Prostate gland (tissue), 2 donors: ENCODE data around the gene ZNF285. TPM values are rescaled to one million over a fixed set of nuclear protein-coding genes. Genes with fewer than 3 reads are reported as not detected.
"Not testable (repeated sequence)": the region's sequence is repeated elsewhere in the genome, so short reads cannot be mapped to it uniquely, and the experiment has no call there.

ENCODE experiments used
- DNase-seq: peaks from one replicate; pipeline ENCODE4 v3.0.0-alpha.2; 2019; ENCODE audit warnings: low spot score
- H3K27ac ChIP-seq, 2 donors: fragments of 200-600 bp; sonication (generic); 2 replicates each; pipeline ENCODE4 v1.5.1; 2017 to 2019
- H3K27me3 ChIP-seq: fragments of 200-600 bp; sonication (generic); replicated peaks from 2 replicates; pipeline ENCODE4 v1.5.1; 2019; ENCODE audit not compliant: insufficient read depth
- H3K36me3 ChIP-seq, 2 donors: fragments of 200-600 bp; sonication (generic); 1 replicate in 1 of 2; 2 replicates in 1 of 2; pipeline versions ENCODE4 v1.5.1 to v1.8.1; 2017 to 2019
- H3K4me1 ChIP-seq: fragments of 200-600 bp; sonication (generic); replicated peaks from 2 replicates; pipeline ENCODE4 v1.5.1; 2019
- H3K4me3 ChIP-seq, 2 donors: fragments of 200-600 bp; sonication (generic); 2 replicates each; pipeline ENCODE4 v1.5.1; 2017 to 2019
- H3K9me3 ChIP-seq: fragments of 200-600 bp; sonication (generic); 2 replicates; pipeline ENCODE4 v1.5.1; 2017
- CTCF ChIP-seq, 4 experiments: fragments of 200-600 bp in 2 of 4; fragments of 450-650 bp in 2 of 4; sonication (generic) in 2 of 4; IDR thresholded peaks; 1 replicate in 3 of 4; 2 replicates in 1 of 4; pipeline ENCODE4 v1.5.1; 2016 to 2019; ENCODE audit warnings: antibody characterized with exemption in 4 of 4, mild to moderate bottlenecking in 2 of 4, moderate library complexity in 2 of 4
- POLR2A ChIP-seq: fragments of 450-650 bp; IDR thresholded peaks from one replicate; pipeline ENCODE4 v1.6.1; 2016; ENCODE audit warnings: antibody characterized with exemption, mild to moderate bottlenecking
- POLR2AphosphoS5 ChIP-seq: sonication (generic); formaldehyde crosslinking; IDR thresholded peaks from one replicate; pipeline ENCODE4 v1.6.1; 2017; ENCODE audit warnings: antibody characterized with exemption
- WGBS: methylation state at CpG from one replicate; pipeline ENCODE4 v1.1.5; 2018; 5-methylcytosine and 5-hydroxymethylcytosine counted together
- intact Hi-C: fragments of 100-400 bp; cut with DNase I; formaldehyde crosslinking; loops from one replicate; pipeline ENCODE4 v1.14.2; 2022
- total RNA-seq, 2 donors: library from RNA; depleted of rRNA; stranded (reverse); fragments of >200 nt; gene quantifications; one replicate each; pipeline ENCODE4 v1.1.0, GENCODE V29; 2016

The ZNF285 gene
- total RNA-seq, 2 donors from 2014 or later = 2.3 to 5.4 TPM

GRCh38 chr19:44356383-44357111 is 44.9 kb downstream of the ZNF285 start, which contains the start of gene ZNF112:
ZNF112 (minus strand) TSS chr19:44356680; CDS start chr19:44340539, 16,141 bp downstream.
- 2% methylated on average over 38 of the region's 38 CpGs for WGBS
- H3K4me1 ChIP-seq = no peaks in the 10 kb centered on the region
- peak within 1 kb of the TSS; percentile 54 to 62 for H3K27ac ChIP-seq
- intact Hi-C loops = no loop called here
- no peaks in the 10 kb centered on the region for H3K27me3 ChIP-seq
- H3K36me3 ChIP-seq = no peaks in the 10 kb centered on the region
- TF ChIP-seq POLR2A (no peak), CTCF (IDR thresholded peaks at IDR 0.05) (no peak), POLR2AphosphoS5 (peak; percentile 91)
- DNase-seq = peak; percentile 95
- H3K9me3 ChIP-seq = no peaks in the 10 kb centered on the region
- H3K4me3 ChIP-seq = peak within 1 kb of the TSS; percentile 39 to 52

GRCh38 chr19:44346556-44346955 is 54.9 kb downstream of the ZNF285 start:
- intact Hi-C loops = no loop called here
- no peak overlapping the region for H3K4me3 ChIP-seq
- no peaks in the 10 kb centered on the region for H3K9me3 ChIP-seq
- no peak for DNase-seq
- H3K4me1 ChIP-seq = no peaks in the 10 kb centered on the region
- 85% methylated on average over 4 of the region's 4 CpGs for WGBS
- H3K27ac ChIP-seq = no peak overlapping the region
- no peak for TF ChIP-seq POLR2A
- no peak for TF ChIP-seq POLR2AphosphoS5
- no peak for TF ChIP-seq CTCF (IDR thresholded peaks at IDR 0.05)
- no peaks in the 10 kb centered on the region for H3K27me3 ChIP-seq
- no peaks in the 10 kb centered on the region for H3K36me3 ChIP-seq

GRCh38 chr19:44345959-44346358 is 55.4 kb downstream of the ZNF285 start:
- H3K27me3 ChIP-seq = no peaks in the 10 kb centered on the region
- no peak overlapping the region for H3K27ac ChIP-seq
- H3K36me3 ChIP-seq = no peaks in the 10 kb centered on the region
- no peaks in the 10 kb centered on the region for H3K4me1 ChIP-seq
- H3K4me3 ChIP-seq = no peak overlapping the region
- no peaks in the 10 kb centered on the region for H3K9me3 ChIP-seq
- intact Hi-C loops = no loop called here
- 75% methylated on average over 4 of the region's 4 CpGs for WGBS
- TF ChIP-seq POLR2AphosphoS5 = no peak
- TF ChIP-seq CTCF (IDR thresholded peaks at IDR 0.05) = no peak
- TF ChIP-seq POLR2A = no peak
- no peak for DNase-seq

- intact Hi-C loops = no loop called here
- no peak for DNase-seq
- TF ChIP-seq CTCF (IDR thresholded peaks at IDR 0.05) = no peak
- no peak for TF ChIP-seq POLR2A
- no peak for TF ChIP-seq POLR2AphosphoS5
- Histone ChIP-seq H3K4me3 (no peak overlapping the region), H3K27ac (no peak overlapping the region), H3K4me1 (no peaks in the 10 kb centered on the region), H3K9me3 (no peaks in the 10 kb centered on the region), H3K27me3 (no peaks in the 10 kb centered on the region), H3K36me3 (no peaks in the 10 kb centered on the region)
- 67% methylated on average over 1 of the region's 1 CpG for WGBS
Observed at GRCh38 chr19:44344255-44344654, 57.2 kb downstream of the ZNF285 start.

- TF ChIP-seq POLR2AphosphoS5 (no peak), CTCF (IDR thresholded peaks at IDR 0.05) (no peak), POLR2A (no peak)
- no peaks in the 10 kb centered on the region for H3K9me3 ChIP-seq
- H3K4me3 ChIP-seq = no peak overlapping the region
- H3K4me1 ChIP-seq = no peaks in the 10 kb centered on the region
- H3K36me3 ChIP-seq = no peaks in the 10 kb centered on the region
- WGBS = 95% methylated on average over 2 of the region's 2 CpGs
- no peaks in the 10 kb centered on the region for H3K27me3 ChIP-seq
- intact Hi-C loops = no loop called here
- DNase-seq = no peak
- no peak overlapping the region for H3K27ac ChIP-seq
Observed at GRCh38 chr19:44341794-44342193, 59.6 kb downstream of the ZNF285 start.

- DNase-seq, H3K27ac ChIP-seq, H3K4me3 ChIP-seq, H3K9me3 ChIP-seq, H3K4me1 ChIP-seq, H3K27me3 ChIP-seq, intact Hi-C loops: not testable (repeated sequence)
- 60% methylated on average over 3 of the region's 3 CpGs for WGBS
- peaks cover 20% of the 10 kb centered on the region in 2 donors for H3K36me3 ChIP-seq
Observed at GRCh38 chr19:44334639-44335038, 66.8 kb downstream of the ZNF285 start.
